ENCODE data around the gene EZR. TPM values are rescaled to one million over a fixed set of nuclear protein-coding genes. Genes with fewer than 3 reads are reported as not detected.
A peak's percentile ranks its signal among the peaks of the same experiment; 100 is the strongest.

EZR gene
- total and polyA plus RNA-seq, 2 of the 13 experiments (the other 11 are each of a cell fraction or from before 2014, with no cell fraction given), result 34.7 to 60.3 TPM

DNA sequence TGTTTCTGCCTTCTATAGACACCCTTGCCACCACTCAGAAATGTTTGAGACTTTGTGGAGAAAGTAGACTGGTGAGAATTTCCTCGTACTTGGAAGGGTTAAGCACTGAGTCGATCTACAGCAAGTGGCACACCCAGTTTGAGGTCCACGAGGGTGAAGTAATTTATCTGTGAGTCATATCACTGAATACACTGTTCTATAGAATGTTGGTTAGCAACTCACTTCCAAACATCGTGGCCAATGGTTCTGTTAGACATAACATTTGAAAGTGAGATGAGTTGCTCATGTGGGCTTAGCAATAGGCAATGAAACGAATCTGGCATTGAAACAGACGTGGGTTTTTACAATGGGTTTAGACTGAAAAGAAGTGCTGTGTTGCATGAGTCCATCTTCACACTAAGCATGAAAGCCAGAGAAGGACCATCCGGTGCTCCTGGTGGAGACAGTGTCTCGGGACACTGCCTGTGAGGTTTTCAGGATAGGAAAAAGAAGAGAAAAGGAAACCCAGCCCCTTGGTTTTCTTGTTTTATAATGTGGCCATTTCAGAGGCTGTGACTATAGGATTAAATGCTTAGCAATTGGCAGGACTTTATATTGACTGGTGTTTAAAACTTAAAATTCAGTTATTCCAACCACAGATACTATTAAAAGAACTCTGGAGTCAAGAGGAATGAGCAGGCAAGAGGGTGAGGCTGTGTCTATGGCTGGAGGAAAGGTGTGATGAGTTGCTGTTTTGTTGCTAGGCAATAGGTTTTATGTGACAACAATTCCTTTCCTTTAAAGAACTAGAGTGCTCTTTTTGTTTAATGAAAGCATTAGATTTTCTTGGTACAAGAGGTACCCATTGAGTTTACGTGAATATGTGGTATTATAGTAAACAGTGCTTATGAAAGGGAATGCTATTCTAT is 31.0 kb upstream of the EZR start (continued):
- no peak for TF ChIP-seq DZIP1 (CRISPR knock-in tag; IDR thresholded peaks at IDR 0.05)
- peak; percentile 52; the same call in 1 of the 2 replicates for TF ChIP-seq FOSL1 (CRISPR knock-in tag; IDR thresholded peaks at IDR 0.05; ENCODE audit: borderline replicate concordance)

DNA sequence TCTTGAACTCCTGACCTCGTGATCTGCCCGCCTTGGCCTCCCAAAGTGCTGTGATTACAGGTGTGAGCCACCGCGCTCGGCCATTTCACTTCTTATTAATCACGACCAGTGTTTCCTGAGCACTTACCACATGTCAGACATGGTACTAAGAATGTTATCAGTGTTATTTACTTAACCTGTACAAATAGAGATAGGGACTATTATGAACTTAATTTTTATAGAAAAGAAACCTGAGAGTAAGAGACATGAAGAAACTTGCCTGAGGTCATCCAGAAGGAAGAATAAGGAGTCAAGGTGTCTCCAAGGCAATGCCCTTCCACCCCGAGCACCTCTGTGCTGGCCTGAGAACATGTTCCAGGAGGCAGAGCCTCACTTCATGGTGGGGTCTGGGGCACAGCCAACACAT is 29.3 kb upstream of the EZR start:
- DNase-seq (ENCODE audit: low spot score) (no peak), FAIRE-seq (no peak), ATAC-seq (no peak)
- 36% methylated on average over 7 of the region's 7 CpGs for WGBS (ENCODE audit: low lambda C conversion rate)
- no peaks in the 10 kb centered on the region for H4K20me1 ChIP-seq (ENCODE audit: insufficient read depth, low read length)
- H3K9me3 ChIP-seq (ENCODE audit: low read length), result no peaks in the 10 kb centered on the region
- H2AFZ ChIP-seq (ENCODE audit: low read length), result no peak overlapping the region
- intact Hi-C loops (cut with micrococcal nuclease; ENCODE audit: unreplicated experiment), result no loop called here
- POLR2A ChIA-PET, result no interaction called here
- no peaks in the 10 kb centered on the region for H3K36me3 ChIP-seq (replicated peaks in 1 of 2; ENCODE audit: control insufficient read depth in 1 of 2, insufficient read depth in 2 of 2, low read length in 2 of 2)
- no peak overlapping the region for H3K4me3 ChIP-seq (replicated peaks in 1 of 3; ENCODE audit: insufficient read depth in 1 of 3, low read depth in 2 of 3, low read length in 3 of 3)
- no peak overlapping the region for H3K27ac ChIP-seq (ENCODE audit: extremely low read length, insufficient read depth, low read length)
- H3K9ac ChIP-seq (ENCODE audit: insufficient read depth, low read depth, low read length), result no peak overlapping the region
- peaks cover 37% of the 10 kb centered on the region for H3K4me1 ChIP-seq (ENCODE audit: insufficient read depth, low read length)
- no TSS peak for BruUV-seq (replicated peaks)
- in situ Hi-C loops (cut with HindIII; ENCODE audit: extremely low pct_ligation_motif_present, low pct_unique_long_range_greater_than_20kb), result no loop called here
- peaks cover 2 to 24% of the 10 kb centered on the region in 2 experiments; a peak in 3 of 5 replicates for H3K27me3 ChIP-seq (ENCODE audit: control insufficient read depth in 1 of 2, insufficient read depth in 2 of 2, low read length in 2 of 2)
- no peak overlapping the region for H3K4me2 ChIP-seq (ENCODE audit: low read depth, low read length)
- H3K79me2 ChIP-seq (ENCODE audit: insufficient read depth, low read length), result no peaks in the 10 kb centered on the region
- CTCF ChIA-PET (ENCODE audit: low intra/inter-chr PET ratio, low total read pairs), result no interaction called here
- TF ChIP-seq ZNF496 (CRISPR knock-in tag; IDR thresholded peaks at IDR 0.05; ENCODE audit: insufficient replicate concordance), result no peak
- no peak for TF ChIP-seq ZSCAN21 (CRISPR knock-in tag; IDR thresholded peaks at IDR 0.05; ENCODE audit: borderline replicate concordance)
- no peak for TF ChIP-seq ZNF83 (CRISPR knock-in tag; IDR thresholded peaks at IDR 0.05; ENCODE audit: borderline replicate concordance)
- TF ChIP-seq ZNF317 (CRISPR knock-in tag; IDR thresholded peaks at IDR 0.05), result no peak
- TF ChIP-seq MED1 (CRISPR knock-in tag; IDR thresholded peaks at IDR 0.05), result no peak
- TF ChIP-seq KDM1A (CRISPR knock-in tag; IDR thresholded peaks at IDR 0.05), result no peak
- TF ChIP-seq, protein P1, sequence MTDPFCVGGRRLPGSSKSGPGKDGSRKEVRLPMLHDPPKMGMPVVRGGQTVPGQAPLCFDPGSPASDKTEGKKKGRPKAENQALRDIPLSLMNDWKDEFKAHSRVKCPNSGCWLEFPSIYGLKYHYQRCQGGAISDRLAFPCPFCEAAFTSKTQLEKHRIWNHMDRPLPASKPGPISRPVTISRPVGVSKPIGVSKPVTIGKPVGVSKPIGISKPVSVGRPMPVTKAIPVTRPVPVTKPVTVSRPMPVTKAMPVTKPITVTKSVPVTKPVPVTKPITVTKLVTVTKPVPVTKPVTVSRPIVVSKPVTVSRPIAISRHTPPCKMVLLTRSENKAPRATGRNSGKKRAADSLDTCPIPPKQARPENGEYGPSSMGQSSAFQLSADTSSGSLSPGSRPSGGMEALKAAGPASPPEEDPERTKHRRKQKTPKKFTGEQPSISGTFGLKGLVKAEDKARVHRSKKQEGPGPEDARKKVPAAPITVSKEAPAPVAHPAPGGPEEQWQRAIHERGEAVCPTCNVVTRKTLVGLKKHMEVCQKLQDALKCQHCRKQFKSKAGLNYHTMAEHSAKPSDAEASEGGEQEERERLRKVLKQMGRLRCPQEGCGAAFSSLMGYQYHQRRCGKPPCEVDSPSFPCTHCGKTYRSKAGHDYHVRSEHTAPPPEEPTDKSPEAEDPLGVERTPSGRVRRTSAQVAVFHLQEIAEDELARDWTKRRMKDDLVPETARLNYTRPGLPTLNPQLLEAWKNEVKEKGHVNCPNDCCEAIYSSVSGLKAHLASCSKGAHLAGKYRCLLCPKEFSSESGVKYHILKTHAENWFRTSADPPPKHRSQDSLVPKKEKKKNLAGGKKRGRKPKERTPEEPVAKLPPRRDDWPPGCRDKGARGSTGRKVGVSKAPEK (CRISPR knock-in tag; IDR thresholded peaks at IDR 0.05; ENCODE audit: borderline replicate concordance), result no peak
- TF ChIP-seq TFDP1 (CRISPR knock-in tag; IDR thresholded peaks at IDR 0.05; ENCODE audit: borderline replicate concordance), result no peak
- no peak for TF ChIP-seq PHF8 (CRISPR knock-in tag; IDR thresholded peaks at IDR 0.05)
- TF ChIP-seq, protein P2, sequence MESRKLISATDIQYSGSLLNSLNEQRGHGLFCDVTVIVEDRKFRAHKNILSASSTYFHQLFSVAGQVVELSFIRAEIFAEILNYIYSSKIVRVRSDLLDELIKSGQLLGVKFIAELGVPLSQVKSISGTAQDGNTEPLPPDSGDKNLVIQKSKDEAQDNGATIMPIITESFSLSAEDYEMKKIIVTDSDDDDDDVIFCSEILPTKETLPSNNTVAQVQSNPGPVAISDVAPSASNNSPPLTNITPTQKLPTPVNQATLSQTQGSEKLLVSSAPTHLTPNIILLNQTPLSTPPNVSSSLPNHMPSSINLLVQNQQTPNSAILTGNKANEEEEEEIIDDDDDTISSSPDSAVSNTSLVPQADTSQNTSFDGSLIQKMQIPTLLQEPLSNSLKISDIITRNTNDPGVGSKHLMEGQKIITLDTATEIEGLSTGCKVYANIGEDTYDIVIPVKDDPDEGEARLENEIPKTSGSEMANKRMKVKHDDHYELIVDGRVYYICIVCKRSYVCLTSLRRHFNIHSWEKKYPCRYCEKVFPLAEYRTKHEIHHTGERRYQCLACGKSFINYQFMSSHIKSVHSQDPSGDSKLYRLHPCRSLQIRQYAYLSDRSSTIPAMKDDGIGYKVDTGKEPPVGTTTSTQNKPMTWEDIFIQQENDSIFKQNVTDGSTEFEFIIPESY (CRISPR knock-in tag; IDR thresholded peaks at IDR 0.05), result no peak
- TF ChIP-seq ZKSCAN8 (CRISPR knock-in tag; IDR thresholded peaks at IDR 0.05; ENCODE audit: borderline replicate concordance), result no peak
